Glomerular visceral epithelial cell (primary cell): ENCODE data around the gene PTPRQ.
"Not testable (repeated sequence)": the region's sequence is repeated elsewhere in the genome, so short reads cannot be mapped to it uniquely, and the experiment has no call there.

Experiments used
- DNase-seq: peaks from one replicate; pipeline ENCODE4 v3.0.0-alpha.2; 2016; ENCODE audit errors: extremely low spot score

Gene PTPRQ

DNA sequence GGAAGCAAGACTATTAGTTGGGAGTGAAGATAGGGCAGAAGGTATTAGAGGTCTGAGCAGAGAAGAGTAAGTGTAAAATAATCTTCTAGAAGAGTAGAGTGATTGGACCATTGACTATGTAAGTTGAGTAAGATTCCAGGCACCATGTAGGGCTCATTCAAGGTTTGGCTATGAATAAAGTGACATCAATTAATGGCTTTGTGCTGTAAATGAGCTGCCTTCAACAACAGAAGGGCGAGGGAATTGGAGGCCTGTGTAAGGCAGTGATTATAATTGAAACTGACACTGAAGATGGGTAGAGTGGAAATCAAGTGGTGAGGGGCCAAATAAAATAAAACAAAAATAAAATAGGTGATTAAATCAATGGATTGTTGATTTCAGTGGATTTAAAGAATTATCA, 26.4 kb downstream of the PTPRQ start:
- no peak for DNase-seq

DNA sequence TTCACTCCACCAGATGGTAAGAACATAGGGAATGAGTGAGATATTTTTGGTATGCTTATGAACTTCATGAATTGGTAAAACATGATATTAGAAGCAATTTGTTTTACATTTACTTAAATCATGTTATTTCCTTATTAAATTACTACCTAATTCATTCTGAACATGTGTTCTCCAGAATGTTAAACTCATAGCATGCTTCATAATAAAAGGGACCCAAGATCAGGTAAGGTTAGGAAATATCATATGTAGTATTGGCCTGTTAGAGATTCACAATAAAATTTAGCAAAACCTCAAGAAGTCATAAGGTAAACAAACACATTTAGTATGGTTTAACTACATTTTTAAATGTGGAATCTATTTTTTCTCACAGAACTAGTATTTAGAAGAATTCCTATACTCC, 28.2 kb downstream of the PTPRQ start:
- no peak for DNase-seq

DNA sequence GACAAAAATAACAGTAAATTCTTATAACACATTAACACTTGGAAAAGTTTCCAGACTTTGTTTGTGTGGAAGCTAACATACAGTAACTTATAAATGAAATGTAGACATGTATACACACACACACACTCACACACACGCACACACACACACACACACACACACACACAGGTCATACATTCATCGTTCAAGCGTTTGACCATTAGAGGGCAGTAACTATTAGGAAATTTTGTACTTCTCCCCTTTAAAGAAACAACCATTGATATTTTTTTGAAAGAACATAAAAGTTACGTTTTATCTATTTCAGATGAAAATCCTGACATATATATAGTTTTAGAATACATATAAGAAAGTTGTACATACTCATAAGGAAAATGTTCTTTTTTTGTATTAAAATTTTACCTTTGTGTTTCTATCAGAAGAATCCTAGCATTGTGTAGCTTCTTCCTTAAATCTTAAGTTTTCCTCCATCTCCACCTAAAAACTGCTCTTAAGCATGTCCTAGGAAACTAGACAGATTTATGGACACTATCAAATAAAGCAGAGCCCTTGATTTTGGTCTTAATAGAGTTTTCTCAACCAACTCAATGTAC, 29.0 kb downstream of the PTPRQ start:
- peak; percentile 68 for DNase-seq

DNA sequence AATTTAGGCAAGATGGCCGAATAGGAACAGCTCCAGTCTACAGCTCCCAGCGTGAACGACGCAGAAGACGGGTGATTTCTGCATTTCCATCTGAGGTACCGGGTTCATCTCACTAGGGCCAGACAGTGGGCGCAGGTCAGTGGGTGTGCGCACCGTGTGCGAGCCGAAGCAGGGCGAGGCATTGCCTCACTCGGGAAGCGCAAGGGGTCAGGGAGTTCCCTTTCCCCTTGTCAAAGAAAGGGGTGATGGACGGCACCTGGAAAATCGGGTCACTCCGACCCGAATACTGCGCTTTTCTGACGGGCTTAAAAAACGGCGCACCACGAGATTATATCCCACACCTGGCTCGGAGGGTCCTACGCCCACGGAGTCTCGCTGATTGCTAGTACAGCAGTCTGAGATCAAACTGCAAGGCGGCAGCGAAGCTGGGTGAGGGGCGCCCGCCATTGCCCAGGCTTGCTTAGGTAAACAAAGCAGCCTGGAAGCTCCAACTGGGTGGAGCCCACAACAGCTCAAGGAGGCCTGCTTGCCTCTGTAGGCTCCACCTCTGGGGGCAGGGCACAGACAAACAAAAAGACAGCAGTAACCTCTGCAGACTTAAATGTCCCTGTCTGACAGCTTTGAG, 33.6 kb downstream of the PTPRQ start:
- DNase-seq: not testable (repeated sequence)

DNA sequence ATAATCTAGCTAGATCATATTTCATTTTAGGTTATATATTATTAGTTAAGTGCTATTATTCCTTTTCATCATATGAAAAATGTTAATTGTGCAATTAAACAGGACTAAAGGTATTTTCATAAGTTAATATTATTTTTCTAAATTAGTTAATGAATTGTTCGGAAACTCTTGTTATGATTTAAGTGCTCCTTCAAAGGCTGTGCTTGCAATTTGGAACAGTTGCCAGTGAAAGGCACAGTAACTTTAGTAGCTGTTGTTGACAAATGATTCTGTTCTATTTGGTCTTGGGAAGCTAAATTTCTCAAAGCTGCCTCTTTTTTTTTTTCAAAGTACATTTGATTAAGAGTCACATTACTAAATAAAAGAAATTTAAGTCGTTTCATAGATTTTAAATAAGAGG, 40.7 kb downstream of the PTPRQ start:
- no peak for DNase-seq

DNA sequence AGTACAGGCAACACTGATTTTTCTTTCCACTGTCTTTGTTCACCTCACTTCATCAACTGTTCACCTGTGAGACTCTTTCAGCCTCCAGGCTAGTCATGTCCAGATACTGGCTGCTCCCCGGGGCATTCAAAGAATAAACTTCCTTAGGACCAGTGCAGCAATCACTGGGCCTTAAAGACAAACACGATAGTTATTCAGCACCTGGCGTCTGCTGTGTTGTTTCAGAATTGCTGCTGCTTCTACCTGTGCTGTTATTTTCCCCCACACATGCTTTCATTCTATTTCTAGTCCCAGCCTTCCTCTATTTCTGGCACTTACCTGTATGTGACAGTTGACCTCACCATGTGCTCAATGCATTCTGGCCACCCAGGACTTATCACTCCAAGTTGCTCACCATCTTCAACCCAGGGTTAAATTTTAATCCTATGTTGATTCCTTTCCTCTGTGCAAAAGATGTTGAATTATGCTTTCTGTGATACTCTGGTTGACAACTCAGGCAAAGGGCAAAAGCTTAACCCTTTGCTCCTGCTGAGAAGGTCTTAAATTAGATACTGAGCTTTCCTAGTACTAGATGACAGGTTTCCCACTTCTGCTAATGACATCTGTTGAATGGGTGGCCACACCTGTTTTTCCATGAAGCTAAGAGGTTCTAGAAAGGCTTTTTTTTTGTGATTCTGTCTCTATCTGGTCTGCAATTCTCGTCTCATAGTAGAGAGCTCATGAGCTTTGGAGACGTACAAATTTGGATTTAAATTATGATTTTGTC, 41.4 kb downstream of the PTPRQ start:
- DNase-seq: no peak

DNA sequence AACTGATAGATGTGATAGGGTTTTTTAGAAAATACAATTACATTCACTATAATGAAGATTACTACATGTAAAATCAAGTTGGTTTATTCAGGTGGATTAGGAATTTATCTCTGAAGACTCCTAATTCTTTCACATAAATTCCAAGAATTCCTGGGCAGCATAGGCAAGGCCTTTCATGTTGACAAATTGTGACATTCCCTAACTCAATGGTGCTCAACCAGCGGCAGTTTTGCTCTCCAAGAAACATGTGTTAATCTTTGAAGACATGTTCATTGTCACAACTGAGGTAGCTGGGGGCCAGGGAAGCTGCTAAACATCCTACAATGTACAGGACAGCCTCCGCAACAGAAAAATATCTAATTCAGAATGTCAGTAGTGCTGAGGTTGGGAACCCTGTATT, 46.3 kb downstream of the PTPRQ start:
- peak; percentile 23 for DNase-seq

DNA sequence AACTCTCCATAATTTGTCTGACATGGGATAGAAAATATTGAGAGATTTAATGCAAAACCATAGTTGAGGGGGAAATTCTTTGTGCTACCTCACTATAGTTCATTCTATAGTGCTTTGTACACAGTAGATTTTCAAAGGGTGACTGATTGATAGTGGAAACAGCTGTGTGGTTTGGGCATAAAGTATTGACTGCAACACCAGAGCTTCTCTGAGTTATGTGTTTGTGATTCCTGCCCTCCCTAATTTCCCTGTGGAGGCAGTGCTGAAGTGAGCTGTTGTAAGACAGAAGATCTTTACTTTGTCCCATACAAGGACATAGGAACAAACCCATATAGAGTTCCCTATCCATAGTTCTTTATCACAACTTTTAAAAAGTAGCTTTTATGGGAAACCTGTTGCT, 47.1 kb downstream of the PTPRQ start:
- DNase-seq: no peak

DNA sequence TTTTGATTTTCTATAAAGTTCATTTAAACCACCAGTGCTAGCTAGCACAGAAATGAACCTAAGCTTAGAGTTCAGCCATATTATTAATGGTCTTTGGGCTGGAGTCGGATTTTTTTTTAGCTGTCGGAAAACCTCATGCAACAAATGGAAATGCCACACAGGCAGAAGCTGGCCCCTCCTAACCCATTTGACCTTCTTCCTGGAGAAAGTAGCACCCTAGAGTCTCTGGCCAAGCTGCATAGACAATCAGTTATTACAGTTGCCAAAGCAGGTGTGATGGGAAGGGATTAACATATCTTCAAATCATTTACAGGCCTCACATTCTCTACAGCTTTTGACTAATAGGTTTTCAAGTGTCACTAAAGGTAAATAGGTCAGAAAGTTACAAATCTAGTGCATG, 49.4 kb downstream of the PTPRQ start:
- no peak for DNase-seq

DNA sequence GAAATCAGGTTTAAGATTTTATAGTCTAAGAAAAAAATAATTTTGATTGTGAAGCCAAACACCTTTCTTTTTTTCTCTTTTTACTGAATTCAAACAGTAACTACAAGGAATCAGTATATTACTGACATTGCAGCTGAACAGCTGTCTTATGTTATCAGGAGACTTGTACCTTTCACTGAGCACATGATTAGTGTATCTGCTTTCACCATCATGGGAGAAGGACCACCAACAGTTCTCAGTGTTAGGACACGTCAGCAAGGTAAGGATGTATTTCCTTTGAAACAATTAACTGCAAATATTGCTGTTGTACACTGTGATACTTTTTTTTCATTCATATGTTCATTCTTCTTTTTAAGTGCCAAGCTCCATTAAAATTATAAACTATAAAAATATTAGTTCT, 50.8 kb downstream of the PTPRQ start:
- no peak for DNase-seq

DNA sequence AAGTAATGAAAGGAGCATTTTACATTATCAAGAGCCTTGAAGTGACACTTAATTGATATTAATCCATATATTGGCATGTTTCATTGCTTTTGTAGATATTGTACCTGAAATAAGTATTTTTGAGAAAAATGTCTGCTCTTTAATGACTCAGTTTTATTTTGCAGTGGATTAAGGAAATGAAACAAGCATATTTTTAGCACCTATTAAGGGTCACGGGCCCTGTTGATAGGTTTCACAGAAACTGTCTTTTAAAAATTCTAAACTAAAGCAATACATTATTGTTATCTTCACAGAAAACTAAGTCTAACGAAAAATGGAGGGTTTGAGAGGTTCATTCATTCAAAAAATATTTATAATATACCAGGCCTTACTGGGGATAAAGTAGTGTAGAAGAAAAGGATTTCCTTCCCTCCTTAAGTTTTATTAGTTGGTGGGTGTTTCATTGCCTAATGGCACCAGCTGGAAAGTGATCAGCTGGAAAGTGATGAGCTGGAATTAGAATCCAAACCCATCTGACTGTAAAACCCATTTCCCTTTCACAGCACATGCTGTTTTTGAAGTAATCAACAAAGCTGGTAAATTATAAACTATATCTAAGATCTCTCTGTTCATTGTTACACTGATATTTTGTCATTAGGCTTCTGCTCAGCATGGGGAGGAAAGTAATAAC, 54.2 kb downstream of the PTPRQ start:
- no peak for DNase-seq

DNA sequence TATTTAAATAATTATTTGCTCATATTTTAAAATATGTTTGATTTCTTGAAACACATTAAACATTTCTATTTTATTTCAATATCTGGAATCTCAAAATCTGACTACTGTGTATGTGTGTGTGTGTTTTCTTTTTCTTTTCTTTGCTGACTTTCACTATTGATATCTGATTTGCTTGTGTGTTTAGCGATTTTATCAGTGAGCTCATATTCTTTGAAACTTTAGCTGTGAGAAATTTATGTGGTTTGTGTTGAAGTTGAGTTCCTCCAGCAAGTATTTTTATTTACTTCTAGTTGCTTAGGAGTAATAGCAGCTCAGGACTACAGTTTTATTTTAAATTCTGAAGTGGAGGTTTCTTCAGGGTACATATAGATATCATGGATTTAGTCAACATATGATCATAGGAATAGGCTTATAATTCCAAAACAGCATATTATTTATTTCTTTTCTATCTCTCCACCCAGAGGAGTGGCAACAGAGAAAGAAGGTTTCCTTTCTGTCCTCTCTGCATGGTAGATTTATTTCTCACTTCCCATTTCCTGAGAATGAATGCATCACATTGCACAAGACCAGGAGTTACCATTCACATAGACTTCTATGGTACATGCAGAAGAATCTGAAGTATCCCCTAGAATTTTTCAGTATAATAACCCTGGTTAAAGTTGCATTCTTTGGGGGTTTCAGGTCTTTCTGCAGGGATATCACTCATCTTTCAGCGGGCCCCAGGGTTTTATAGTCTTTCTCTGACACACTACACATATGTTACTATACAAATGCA, 60.5 kb downstream of the PTPRQ start:
- DNase-seq: no peak

DNA sequence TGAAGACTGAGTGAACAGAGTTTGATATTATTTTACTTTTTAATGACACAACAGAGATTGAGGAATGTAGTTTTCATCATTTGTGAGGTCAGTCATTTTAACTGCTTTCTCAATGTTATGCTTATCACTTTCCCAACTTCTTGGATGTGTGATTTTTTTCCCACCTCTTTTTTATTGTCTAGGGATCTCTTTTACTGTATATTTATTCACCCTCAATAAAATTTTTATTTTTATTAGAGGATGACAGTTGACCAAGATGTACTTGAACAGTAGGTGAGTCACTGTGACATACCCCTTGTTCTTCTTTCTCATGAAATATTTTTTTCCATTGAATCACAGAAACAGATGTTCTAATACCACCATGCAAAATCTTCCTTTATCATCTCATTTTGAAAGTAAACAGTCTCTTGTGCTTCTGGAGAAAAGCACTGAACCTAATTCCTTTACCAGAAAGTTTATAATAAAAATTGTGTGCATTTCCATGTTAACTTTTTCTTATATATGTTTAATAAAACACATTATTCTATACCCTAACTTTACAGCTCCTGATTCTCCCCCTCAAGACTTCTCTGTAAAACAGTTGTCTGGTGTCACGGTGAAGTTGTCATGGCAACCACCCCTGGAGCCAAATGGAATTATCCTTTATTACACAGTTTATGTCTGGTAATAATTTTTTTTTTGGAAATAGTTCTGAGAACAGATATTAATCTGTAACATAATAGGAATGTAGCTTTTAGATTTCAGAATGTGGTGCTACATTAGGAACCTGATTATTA, 65.9 kb downstream of the PTPRQ start:
- peak; percentile 19 for DNase-seq

DNA sequence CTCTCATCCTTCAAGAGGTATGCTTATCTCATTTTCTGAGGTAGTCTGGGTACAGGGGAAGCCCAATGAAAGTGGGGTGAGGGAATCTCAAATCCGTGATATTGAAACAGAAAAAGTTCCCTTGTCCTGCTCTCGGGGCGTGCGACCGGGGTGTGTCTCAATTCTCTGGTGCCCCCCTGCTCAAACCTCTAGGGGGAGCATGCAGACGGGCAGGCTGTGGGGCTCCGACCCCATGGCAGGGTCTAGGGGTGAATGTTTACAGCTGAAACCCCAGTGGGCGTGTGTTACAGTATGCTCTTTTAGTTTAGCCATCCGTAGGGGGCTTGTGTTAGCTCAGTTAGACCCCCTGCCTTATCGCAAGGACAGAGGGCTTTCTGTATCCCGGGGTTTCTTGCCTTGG, 68.7 kb downstream of the PTPRQ start:
- DNase-seq: no peak

DNA sequence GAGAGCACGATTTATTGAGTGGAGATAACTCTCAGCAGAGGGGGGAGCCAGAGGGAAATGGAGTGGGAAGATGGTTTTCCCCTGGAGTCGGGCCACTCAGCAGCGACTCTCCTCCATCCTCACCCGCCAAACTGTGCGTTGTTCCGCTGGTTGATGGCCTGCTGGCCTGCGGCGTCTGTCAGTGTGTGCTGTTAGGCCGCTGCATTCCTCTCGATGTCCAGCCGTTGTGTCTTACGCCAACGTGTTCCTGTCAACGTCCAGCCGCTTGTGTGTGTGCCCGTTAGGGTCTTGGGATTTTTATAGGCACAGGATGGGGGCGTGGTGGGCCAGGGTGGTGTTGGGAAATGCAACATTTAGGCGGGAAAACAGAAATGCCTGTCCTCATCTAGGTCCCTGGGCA, 69.2 kb downstream of the PTPRQ start:
- no peak for DNase-seq

DNA sequence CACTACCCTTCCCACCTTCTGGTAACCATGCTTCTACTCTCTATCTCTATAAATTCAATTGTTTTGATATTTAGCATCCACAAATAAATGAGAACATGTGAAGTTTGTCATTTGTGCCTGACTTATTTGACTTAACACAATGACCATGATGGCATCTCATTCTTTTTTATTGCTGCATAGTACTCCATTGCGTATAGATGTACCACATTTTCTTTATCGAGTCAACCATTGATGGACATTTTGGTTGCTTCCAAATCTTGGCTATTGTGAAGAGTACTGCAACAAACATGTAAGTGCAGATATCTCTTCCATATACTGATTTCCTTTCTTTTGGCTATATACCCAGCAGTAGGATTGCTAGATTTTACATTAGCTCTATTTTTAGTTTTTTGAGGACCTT, 73.6 kb downstream of the PTPRQ start:
- DNase-seq: no peak

DNA sequence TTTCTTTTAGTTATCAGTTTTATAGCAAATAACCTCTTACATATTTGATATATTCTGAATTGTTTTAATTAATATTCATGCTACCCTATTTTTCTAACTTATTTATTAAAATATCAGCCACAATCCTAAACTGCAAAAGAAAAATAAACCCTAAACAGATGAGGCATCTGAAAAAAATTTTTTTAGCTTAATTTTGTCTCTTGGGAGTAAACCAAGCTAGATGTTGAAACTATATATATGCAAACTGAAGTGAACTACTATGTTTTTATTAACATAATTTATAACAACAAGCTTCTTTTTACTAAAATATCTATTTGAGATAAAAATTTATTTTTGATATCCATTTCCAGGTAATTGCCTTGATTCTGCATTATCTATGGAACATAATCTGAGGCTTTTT, 87.6 kb downstream of the PTPRQ start:
- DNase-seq: no peak

DNA sequence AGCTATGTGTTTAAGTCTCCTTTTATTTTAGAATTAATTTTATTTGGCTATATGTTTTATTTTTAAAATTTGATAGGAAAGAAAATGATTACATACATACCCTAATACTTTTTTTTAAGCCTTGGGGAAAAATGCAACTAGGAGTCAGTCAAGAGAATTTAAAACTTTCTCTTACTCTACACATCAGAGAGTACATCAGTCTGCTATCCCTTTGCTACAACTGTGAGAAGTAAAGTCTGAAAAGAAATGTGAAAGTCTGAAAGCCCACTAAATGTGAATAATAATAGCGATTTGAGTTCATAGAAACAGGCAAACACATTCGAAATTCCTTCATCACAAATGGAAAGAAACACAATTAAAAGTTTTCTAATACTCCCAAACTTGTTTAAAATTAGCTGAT, 95.0 kb downstream of the PTPRQ start:
- no peak for DNase-seq

DNA sequence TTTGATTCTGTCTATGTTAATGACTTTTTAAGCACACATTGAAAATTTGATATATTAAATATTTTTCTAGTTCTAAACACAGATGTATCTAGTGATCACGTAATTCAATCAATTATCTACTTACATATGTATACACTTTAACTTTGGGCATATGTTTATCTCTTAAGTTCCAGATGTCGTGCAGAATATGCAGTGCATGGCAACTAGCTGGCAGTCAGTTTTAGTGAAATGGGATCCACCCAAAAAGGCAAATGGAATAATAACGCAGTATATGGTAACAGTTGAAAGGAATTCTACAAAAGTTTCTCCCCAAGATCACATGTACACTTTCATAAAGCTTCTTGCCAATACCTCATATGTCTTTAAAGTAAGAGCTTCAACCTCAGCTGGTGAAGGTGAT, 105.3 kb downstream of the PTPRQ start:
- no peak for DNase-seq

DNA sequence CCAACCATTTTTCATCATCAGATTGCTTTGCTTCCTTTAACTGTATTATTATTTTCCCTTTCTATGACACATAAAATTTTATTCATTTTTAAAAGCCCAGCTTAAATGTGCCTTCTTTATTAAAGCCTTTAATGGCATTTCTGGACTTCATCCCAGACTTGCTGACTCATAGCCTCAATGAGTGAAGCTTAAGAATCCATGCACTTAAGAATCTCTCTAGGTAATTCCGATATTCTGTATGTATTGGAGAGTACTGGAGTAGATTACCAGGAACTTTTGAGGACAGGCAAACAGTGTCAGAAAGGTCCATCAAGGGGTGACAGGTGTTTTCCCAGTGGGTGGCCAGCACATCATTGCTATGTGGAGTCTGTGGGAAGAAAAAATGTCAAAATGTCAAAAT, 107.9 kb downstream of the PTPRQ start:
- peak; percentile 83 for DNase-seq

DNA sequence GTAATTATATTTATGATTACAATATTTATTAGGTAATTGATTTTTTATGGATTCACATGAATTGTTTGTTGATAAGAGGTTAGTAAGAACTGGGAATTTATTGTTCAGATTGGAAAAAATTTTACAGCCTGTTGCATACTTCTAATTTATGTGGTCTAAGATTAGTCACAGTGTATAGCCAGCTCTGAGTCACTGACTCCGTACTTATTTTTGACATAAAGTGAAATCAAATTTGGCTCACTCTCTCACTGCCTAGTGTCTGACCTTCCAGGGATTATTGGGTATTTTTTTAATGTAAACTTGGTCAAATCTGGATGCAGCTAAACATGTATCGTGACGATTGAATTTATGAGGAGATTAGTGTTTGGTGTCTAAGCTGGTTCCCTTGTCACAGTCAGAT, 109.3 kb downstream of the PTPRQ start:
- DNase-seq: peak; percentile 60
